B cell (primary cell): ENCODE data around the gene BAZ2B. TPM values are rescaled to one million over a fixed set of nuclear protein-coding genes. Genes with fewer than 3 reads are reported as not detected.

Experiments
- ATAC-seq: fragments of 200-7000 bp; cut with Tn5 transposase; one replicate; pipeline ENCODE4 v1.10.0; 2021; ENCODE audit warnings: low read depth, mild to moderate bottlenecking, moderate number of reproducible peaks, moderate library complexity
- CTCF ChIA-PET: fragments of 350-600 bp; sonication (Branson Sonifier 250); formaldehyde crosslinking; loops from one replicate; lab custom pipeline; 2021; ENCODE audit warnings: antibody characterized with exemption, inconsistent platforms; lab: Charles Lee
- POLR2A ChIA-PET: fragments of 350-600 bp; sonication (Branson Sonifier 250); formaldehyde crosslinking; loops from one replicate; lab custom pipeline; 2021; ENCODE audit warnings: antibody characterized with exemption; lab: Charles Lee
- DNase-seq: peaks from one replicate; pipeline ENCODE4 v3.0.0; 2013
- H2AFZ ChIP-seq: 2 replicates; pipeline ENCODE4 v1.6.1; 2012; ENCODE audit warnings: mild to moderate bottlenecking, low read depth, low read length; ENCODE audit not compliant: insufficient read depth, poor library complexity, severe bottlenecking
- H3K27ac ChIP-seq, 2 donors: 1 replicate in 1 of 2; 2 replicates in 1 of 2; pipeline ENCODE4 v1.5.1; 2012 to 2013; ENCODE audit warnings: low read length in 2 of 2, mild to moderate bottlenecking in 2 of 2, moderate library complexity in 1 of 2
- H3K27me3 ChIP-seq, 4 experiments: fragments of 200-600 bp in 1 of 4; sonication (generic) in 1 of 4; replicated peaks in 1 of 4; 1 replicate in 2 of 4; 2 replicates in 2 of 4; pipeline versions ENCODE4 v1.6.1 to v1.7.0; 2013 to 2016; ENCODE audit warnings: low read length in 3 of 4, mild to moderate bottlenecking in 2 of 4, mixed read lengths in 1 of 4, moderate library complexity in 1 of 4; ENCODE audit not compliant: insufficient read depth in 4 of 4, control insufficient read depth in 3 of 4; ENCODE audit errors: control extremely low read depth in 1 of 4
- H3K36me3 ChIP-seq, 2 experiments: replicated peaks in 1 of 2; 1 replicate in 1 of 2; 2 replicates in 1 of 2; pipeline versions ENCODE4 v1.6.1 to v1.7.1; 2013; ENCODE audit warnings: low read length in 1 of 2; ENCODE audit not compliant: insufficient read depth in 2 of 2, control insufficient read depth in 1 of 2; ENCODE audit errors: control extremely low read depth in 1 of 2, extremely low read depth in 1 of 2
- H3K4me1 ChIP-seq, 2 donors: fragments of 200-600 bp in 1 of 2; sonication (generic) in 1 of 2; 1 replicate in 1 of 2; 2 replicates in 1 of 2; pipeline versions ENCODE4 v1.5.1 to v1.6.1; 2013 to 2017; ENCODE audit warnings: low read length in 2 of 2; ENCODE audit not compliant: control insufficient read depth in 2 of 2, insufficient read depth in 2 of 2
- H3K4me2 ChIP-seq: replicated peaks from 2 replicates; pipeline ENCODE3; 2012; ENCODE audit warnings: mild to moderate bottlenecking, low read depth, low read length; ENCODE audit not compliant: poor library complexity, severe bottlenecking
- H3K4me3 ChIP-seq, 5 experiments: fragments of 200-600 bp in 1 of 5; sonication (generic) in 1 of 5; 1 replicate in 3 of 5; 2 replicates in 2 of 5; pipeline versions ENCODE4 v1.5.1 to v1.7.0; 2011 to 2016; ENCODE audit warnings: low read length in 4 of 5, mild to moderate bottlenecking in 4 of 5, low read depth in 2 of 5, control low read depth in 1 of 5, moderate library complexity in 1 of 5; ENCODE audit not compliant: insufficient read depth in 1 of 5; ENCODE audit errors: control extremely low read depth in 1 of 5, extremely low read depth in 1 of 5
- H3K79me2 ChIP-seq: fragments of 200-600 bp; sonication (generic); one replicate; pipeline ENCODE4 v1.6.0; 2016; ENCODE audit warnings: low read length; ENCODE audit not compliant: control insufficient read depth, insufficient read depth
- H3K9ac ChIP-seq: fragments of 200-600 bp; sonication (generic); 2 replicates; pipeline ENCODE4 v1.6.1; 2017; ENCODE audit warnings: mild to moderate bottlenecking, low read length, moderate library complexity
- H3K9me3 ChIP-seq, 3 donors: one replicate each; pipeline versions ENCODE4 v1.6.1 to v1.7.1; 2013; ENCODE audit warnings: low read length in 2 of 3; ENCODE audit not compliant: control insufficient read depth in 2 of 3, insufficient read depth in 1 of 3; ENCODE audit errors: control extremely low read depth in 1 of 3
- H4K20me1 ChIP-seq: 2 replicates; pipeline ENCODE4 v1.6.0; 2012; ENCODE audit warnings: mild to moderate bottlenecking, low read length; ENCODE audit not compliant: insufficient read depth, control insufficient read depth, poor library complexity, severe bottlenecking
- H3K27ac Mint-ChIP-seq: one replicate; pipeline ENCODE4 v1.8.0; 2021; ENCODE audit warnings: mixed read lengths
- H3K27me3 Mint-ChIP-seq: one replicate; pipeline ENCODE4 v1.8.0; 2021; ENCODE audit warnings: mixed read lengths
- H3K4me1 Mint-ChIP-seq: one replicate; pipeline ENCODE4 v1.8.0; 2021; ENCODE audit warnings: mixed read lengths
- H3K4me3 Mint-ChIP-seq: one replicate; pipeline ENCODE4 v1.8.0; 2021; ENCODE audit warnings: mixed read lengths
- H3K9me3 Mint-ChIP-seq: one replicate; pipeline ENCODE4 v1.8.0; 2022; ENCODE audit warnings: mixed read lengths; ENCODE audit not compliant: insufficient read depth
- CTCF ChIP-seq: fragments of 200-600 bp; IDR thresholded peaks from one replicate; pipeline ENCODE4 v1.8.0; 2022; ENCODE audit warnings: antibody characterized with exemption, mild to moderate bottlenecking
- EZH2 ChIP-seq: IDR thresholded peaks from 2 replicates; pipeline ENCODE4 v1.6.1; 2012; ENCODE audit warnings: borderline replicate concordance, low read depth, mild to moderate bottlenecking, moderate library complexity, low read length; ENCODE audit not compliant: insufficient read depth, poor library complexity, severe bottlenecking
- WGBS: methylation state at CpG from one replicate; pipeline ENCODE4 v1.1.5; 2013; ENCODE audit warnings: missing lambda C conversion rate; ENCODE audit not compliant: insufficient coverage; 5-methylcytosine and 5-hydroxymethylcytosine counted together
- intact Hi-C: fragments of 100-400 bp; cut with micrococcal nuclease; formaldehyde crosslinking; loops from one replicate; pipeline ENCODE4 v1.10.0; 2022
- polyA plus RNA-seq: library from polyadenylated mRNA; depleted of rRNA; stranded (reverse); fragments of >200 nt; gene quantifications from 2 replicates; pipeline ENCODE4 v1.2.3, GENCODE V29; 2012
- total RNA-seq, 2 donors: library from RNA; stranded (reverse); fragments of 120-200 nt in 1 of 2; gene quantifications; 1 replicate in 1 of 2; 2 replicates in 1 of 2; pipeline versions ENCODE4 v1.2.3 to v1.2.4, GENCODE V29; 2013 to 2022

BAZ2B gene
- total and polyA plus RNA-seq, 2 donors (not counting 1 experiment from before 2014, with no cell fraction given): 8.6 to 42.3 TPM

GRCh38 chr2:159595410-159596046 lies 20.8 kb downstream of the BAZ2B start:
- POLR2A ChIA-PET: no interaction called here
- Histone ChIP-seq H3K27me3 (no peaks in the 10 kb centered on the region), H3K9ac (no peak overlapping the region), H2AFZ (no peak overlapping the region), H3K79me2 (no peaks in the 10 kb centered on the region), H3K9me3 (no peaks in the 10 kb centered on the region), H3K4me2 (no peak overlapping the region), H3K4me3 (no peak overlapping the region), H3K4me1 (no peaks in the 10 kb centered on the region), H4K20me1 (no peaks in the 10 kb centered on the region), H3K36me3 (no peaks in the 10 kb centered on the region), H3K27ac (no peak overlapping the region)
- DNase-seq: no peak
- H3K27me3 Mint-ChIP-seq: peaks cover 7% of the 10 kb centered on the region
- H3K27ac Mint-ChIP-seq: no peak overlapping the region
- no peaks in the 10 kb centered on the region for H3K4me1 Mint-ChIP-seq
- no peak for ATAC-seq
- 73% methylated on average over 1 of the region's 6 CpGs for WGBS
- no peak overlapping the region for H3K4me3 Mint-ChIP-seq
- CTCF ChIA-PET: no interaction called here
- H3K9me3 Mint-ChIP-seq: no peaks in the 10 kb centered on the region
- intact Hi-C loops: no loop called here
- TF ChIP-seq CTCF: no peak
- no peak for TF ChIP-seq EZH2

- H3K27ac Mint-ChIP-seq: no peak overlapping the region
- peaks cover 3% of the 10 kb centered on the region for H3K27me3 Mint-ChIP-seq
These were observed 23.9 kb downstream of the BAZ2B start for GRCh38 chr2:159592441-159592840.

More at GRCh38 chr2:159592441-159592840, 23.9 kb downstream of the BAZ2B start:
- ChIA-PET POLR2A (no interaction called here), CTCF (no interaction called here)
- TF ChIP-seq EZH2: no peak
- no peak for TF ChIP-seq CTCF
- ATAC-seq (no peak), DNase-seq (no peak)
- H3K4me1 ChIP-seq: no peaks in the 10 kb centered on the region
- no peak overlapping the region for H3K4me3 Mint-ChIP-seq
- no peaks in the 10 kb centered on the region for H3K27me3 ChIP-seq
- no peaks in the 10 kb centered on the region for H4K20me1 ChIP-seq
- H3K9me3 Mint-ChIP-seq: no peaks in the 10 kb centered on the region
- H3K9ac ChIP-seq: no peak overlapping the region
- H3K4me3 ChIP-seq: no peak overlapping the region
- no peak overlapping the region for H3K27ac ChIP-seq
- H3K4me2 ChIP-seq: no peak overlapping the region
- H3K79me2 ChIP-seq: no peaks in the 10 kb centered on the region
- no peaks in the 10 kb centered on the region for H3K9me3 ChIP-seq
- no peaks in the 10 kb centered on the region for H3K36me3 ChIP-seq
- no peaks in the 10 kb centered on the region for H3K4me1 Mint-ChIP-seq
- WGBS: 100% methylated on average over 1 of the region's 4 CpGs
- intact Hi-C loops: no loop called here
- H2AFZ ChIP-seq: no peak overlapping the region
